KG1 (cell line): Measurements from ENCODE around the gene UBP1.
"Not testable (repeated sequence)": the region's sequence is repeated elsewhere in the genome, so short reads cannot be mapped to it uniquely, and the experiment has no call there.

Experiments used
- DNase-seq: peaks from one replicate; lab custom pipeline; 2025; lab: John Stamatoyannopoulos, UW

The UBP1 gene

DNA sequence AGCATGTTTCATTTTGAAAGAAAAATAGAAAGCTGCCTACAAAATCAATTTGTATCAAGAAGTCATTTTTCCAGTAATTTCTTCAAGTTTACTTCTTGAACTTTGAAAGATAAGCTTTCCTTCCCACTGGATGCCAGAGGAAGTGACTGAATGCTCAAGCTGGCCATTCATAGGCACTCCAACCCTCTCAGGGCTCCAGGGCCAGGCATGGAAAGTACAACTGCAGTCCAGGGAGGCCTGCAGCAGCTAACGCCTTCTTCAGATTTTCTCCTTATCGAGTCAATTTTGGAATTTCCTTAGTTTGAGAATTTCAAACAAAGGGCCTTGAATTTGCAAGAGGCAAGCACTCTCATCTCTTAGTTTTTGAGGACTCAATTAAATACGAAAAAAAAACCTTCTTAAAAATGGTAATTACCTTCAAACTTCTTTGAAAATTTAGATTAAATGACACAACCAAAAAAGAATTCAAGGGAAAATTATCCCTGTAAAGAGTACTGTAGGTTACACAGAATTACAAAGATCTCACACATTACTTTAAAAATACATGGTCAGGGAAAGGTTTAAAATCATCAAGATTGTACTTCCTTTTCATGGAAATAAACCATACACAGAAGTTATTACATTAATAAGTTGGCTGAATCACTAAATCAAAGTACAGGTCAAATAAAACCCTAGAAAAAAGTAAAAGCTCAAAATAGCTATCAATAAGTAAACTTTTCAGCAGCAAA lies 2.5 kb downstream of the UBP1 start:
- no peak for DNase-seq

DNA sequence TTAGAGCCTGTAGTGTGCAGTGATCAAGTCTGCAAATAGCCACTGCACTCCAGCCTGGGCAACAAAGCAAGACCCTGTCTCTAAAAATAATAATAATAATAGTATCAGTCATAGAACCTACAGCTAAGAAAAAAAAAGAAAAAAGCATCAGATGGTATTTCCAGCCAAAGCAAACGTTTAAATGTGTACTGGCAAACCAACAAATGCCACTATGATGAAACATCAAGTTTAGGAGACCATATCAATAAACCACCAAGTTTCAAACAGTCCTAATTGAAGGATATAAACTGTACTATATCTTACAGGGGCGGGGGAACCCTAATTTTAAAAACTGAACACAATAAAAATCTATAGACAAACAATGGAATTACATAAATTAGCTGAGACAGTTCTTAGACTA lies 6.4 kb downstream of the UBP1 start:
- DNase-seq, result no peak

DNA sequence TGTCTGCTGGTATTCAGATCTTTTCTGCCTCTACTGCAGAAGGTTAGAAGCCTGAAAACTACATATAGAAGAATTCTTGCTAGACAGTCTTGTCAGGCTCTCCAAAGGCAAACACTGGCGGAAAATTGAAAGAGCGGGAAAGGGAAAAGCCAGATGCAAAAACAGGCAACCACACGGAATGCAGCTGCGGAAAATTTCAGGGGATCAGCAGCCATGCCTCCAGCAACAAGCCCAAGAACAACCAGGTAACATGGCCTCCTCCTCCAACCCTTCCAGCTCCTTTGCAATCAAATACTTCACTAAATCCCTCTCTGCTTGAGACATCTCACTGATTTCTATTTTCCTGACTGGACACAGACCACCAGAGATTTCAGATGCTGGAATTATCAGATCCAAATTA lies 9.6 kb downstream of the UBP1 start:
- no peak for DNase-seq

DNA sequence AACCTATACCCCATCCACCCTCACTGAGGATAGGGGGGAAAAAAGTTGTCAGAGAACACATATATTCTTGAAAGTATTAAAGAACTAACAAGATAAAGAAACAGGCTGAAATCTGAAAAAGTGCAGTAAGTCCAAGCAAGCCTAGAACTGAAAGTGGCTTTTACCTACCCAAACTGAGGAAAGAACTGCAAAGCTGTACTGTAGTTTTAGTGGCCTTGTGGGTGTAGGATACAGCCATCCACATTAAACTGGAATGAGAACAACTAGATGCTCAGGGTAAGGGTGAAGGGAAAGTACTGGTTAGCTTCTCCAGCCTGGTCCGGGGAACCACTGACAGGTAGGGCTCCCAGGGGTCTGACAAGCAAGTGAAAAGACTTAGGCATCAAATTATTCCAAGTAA lies 10.1 kb downstream of the UBP1 start:
- no peak for DNase-seq

DNA sequence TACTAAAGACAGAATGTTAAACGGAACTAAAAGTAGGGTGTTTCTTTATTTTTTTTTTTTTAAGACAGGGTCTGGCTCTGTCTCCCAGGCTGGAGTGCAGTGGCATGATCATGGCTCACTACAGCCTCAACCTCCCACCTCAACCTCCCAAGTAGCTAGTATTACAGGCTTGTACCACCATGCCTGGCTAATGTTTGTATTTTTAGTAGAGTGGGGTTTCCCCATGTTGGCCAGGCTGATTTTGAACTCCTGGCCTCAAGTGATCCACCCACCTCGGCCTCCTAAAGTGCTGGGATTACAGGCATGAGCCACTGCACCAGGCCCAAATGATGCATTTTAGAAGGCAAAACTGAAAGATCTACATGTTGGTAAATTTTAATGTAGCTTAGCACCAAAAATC lies 10.9 kb downstream of the UBP1 start:
- not testable (repeated sequence) for DNase-seq

DNA sequence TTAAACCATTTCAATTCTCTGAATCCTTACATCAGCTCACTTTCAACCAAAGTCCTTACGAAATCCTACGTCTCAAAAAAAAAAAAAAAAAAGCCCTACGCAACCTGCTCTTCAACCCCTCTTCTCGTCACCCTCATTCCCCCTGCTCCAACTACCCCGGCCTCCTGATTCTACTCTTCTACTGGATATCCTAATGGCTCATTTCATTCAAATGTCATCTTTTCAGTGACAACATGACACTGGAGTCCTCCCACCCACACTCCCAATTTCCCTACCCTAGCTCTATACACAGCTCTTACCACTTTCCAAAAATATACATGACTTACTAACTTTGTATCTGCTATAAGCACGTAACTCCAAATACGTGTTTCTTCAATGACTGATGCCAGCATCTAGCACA lies 11.5 kb downstream of the UBP1 start:
- no peak for DNase-seq

DNA sequence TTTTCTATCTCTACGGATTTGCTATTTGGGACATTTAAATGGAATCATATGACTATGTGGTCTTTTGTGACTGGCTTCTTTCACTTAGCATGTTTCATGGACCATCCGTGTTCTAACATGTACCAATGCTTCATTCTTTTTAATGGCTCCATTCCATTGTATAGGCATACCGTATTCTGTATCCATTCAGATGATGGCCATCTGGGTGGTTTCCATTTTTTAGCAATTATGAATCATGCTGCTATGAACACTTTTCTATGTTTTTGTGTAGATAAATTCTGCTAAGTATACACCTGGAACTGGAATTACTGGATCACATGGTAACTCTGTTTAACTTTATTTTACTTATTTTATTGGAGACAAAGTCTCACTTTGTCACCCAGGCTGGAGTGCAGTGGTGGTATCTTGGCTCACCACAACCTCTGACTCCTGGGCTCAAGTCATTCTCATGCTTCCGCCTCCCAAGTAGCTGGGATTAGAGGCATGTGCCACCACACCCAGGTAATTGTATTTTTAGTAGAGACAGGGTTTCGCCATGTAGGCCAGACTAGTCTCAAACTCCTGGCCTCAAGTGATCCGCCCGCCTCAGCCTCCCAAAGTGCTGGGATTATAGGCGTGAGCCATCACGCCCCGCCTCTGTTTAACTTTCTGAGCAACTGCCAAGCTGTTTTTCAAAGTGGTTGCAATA lies 13.4 kb downstream of the UBP1 start:
- DNase-seq, result no peak

DNA sequence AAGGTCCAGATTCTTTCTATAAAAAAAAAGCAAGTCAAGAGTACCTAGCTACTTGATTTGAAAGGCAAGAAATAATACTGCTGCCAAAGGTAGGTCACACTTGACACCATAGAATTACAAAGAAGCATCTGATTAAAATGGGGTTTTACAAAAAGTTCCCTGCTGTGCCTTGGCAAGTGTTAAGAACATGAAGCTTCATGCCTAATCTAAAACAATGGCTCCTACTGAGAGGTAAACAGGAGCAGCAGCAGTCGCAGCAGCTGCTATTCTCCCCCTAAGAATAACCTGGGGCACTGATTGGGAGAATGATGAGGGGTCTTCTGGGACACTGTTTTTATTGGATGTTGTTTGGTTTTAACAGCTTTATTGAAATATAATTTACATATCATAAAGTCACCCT lies 14.1 kb downstream of the UBP1 start:
- no peak for DNase-seq

DNA sequence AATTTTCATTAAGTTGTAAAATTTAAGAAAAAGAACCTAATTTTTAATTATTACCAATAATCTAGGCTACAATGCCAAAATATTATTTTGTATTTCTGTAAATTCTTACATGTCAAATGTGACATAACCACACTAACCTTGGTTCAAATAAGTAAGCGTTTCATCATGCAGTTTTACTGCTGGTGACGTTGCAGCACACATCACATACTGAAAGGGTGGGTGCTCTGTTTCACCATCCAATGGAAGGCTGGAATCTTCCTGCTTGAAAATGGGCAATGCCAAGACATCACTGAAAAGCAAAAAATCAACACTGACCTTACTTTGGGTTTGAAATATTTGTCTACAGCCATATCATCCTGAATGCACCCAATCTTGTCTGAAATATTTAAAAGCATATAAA lies 14.8 kb downstream of the UBP1 start:
- no peak for DNase-seq

DNA sequence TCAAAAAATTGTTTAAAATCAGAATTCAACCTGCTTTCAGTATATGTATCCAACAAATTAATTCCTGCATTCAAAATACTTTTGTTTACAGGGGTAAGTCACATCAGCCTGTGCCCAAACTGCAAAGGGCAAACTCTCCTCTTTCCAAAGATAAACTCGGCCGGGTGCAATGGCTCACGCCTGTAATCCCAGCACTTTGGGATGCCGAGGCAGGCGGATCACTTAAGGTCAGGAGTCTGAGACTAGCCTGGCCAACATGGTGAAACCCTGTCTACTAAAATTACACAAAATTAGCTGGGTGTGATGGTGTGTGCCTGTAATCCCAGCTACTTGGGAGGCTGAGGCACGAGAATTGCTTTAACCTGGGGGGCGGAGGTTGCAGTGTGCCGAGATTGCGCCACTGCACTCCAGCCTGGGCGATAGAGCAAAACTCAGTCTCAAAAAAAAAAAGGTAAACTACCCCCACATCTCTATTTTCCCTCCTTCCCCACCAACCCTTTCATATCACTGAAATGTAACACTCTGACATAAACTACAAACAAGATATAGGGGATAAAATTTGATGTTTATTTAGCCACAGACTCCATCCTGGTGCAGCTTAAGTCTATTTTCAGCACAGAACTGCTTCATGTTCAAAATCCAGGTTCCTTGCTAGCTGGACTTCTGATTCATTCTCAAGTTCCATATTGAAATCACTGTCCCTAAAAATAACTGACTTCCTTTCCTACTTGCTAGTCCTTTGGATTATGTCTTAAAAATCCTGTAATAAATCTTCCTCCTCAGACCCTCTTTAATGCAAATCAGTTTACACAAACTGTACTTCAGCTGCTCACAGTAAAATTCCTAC lies 15.4 kb downstream of the UBP1 start:
- DNase-seq, result no peak

DNA sequence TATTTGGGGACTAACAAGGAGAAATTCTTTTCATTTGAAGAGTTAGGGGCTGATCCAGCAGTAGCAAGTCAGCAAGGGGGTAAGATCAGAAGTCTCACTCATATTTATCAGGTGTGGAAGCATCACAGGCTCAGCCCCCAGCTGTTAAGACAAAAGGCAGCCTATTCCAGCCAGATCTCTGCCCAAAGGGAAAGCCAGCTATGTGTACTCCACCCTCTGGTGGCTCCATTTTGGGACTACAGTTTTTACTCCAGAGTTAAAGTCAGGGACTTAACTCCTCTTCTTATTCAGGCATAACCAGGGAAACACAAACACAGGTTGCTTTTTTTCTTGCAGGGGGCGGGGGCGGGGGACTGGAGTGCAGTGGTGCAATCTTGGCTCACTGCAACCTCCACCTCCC lies 19.2 kb downstream of the UBP1 start:
- DNase-seq, result no peak

DNA sequence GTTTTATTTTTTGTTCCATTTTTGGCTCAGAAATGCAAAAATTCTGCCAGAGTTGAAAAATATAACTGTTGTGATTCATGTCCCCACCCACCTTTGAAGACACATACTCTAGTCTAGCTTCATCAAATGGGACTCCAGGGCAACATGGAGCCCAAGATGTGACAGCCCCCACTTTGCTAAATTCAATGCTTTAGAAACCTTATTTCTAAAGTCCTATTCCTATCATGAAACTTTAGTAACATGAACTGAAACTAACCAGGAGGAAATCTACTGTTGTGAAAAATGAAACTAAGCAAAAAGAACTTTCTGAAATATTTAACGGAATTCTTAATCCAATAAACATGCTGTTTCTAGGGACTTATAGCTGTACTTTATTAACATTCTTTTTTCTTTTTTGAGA lies 20.3 kb downstream of the UBP1 start:
- no peak for DNase-seq

DNA sequence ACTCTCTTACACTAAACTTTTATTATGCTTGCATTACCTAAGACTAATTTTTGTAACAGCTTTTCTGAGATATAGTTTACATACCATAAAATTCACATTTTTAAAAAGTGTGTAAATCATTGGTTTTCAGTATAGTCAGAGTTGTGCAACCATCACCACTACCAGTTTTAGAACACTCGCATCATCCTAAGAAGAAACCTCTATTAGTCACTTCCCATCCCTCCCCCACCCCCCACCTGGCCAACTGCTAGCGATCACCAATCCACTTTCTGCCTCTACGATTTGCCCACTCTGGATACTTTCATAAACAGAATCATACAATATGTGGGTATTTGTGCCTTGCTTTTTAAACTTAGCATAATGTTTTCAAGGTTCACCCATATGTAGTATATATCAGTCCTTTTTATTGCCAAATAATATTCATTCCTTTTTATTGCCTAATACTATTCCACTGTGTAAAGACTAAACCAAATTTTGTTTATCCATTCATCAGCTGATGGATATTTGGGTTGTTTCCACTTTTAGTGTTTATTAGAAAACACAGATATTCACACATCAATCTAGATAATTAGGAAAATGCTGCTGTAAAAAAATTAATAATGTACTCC lies 23.0 kb downstream of the UBP1 start:
- DNase-seq, result no peak

DNA sequence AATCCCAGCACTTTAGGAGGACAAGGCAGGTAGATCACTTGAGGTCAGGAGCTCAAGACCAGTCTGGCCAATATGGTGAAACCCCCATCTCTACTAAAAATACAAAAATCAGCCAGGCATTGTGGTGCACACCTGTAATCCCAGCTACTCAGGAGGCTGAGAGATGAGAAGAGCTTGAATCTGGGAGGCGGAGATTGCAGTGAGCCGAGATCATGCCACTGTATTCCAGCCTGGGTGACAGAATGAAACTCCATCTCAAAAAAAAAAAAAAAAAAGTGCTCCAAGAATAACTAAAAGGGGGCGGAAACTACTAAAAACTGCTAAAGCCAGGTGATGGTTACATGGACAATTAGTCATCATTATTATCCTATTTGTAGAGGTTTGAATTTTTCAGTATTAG lies 29.4 kb downstream of the UBP1 start:
- not testable (repeated sequence) for DNase-seq

DNA sequence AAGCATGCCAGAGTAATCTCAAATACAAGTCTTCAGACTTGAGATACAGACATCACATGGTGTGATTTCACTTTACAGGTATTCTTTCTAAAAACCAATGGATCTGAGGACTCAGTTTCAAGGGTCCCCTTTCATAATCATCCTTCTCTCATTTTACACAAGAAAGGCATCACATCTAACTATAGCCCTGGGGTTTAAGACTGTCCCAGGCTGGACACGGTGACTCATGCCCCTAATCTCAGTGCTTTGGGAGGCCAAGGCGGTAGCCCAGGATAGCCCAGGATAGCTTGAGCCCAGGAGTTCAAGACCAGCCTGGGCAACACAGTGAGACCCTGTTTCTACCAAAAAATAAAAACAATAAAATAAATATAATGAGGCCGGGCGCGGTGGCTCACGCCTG lies 36.4 kb downstream of the UBP1 start:
- no peak for DNase-seq

DNA sequence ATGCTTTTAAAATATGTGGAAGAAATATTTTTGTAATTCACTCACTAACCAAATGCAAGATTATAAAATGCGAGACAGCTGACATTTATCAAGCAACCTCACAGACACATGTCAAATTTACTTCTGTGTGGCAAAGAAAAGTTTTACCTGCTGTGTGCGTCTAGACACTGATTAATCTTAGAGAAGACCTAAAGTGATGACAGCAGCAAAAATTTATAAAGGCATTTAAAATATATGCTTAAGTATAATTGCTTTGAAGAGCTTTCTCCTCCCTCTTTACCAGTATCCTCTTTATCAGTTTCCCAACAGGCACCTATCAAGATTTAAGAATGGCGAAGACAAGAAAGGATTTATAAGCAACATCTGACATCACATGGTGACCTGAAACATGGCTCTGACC lies 37.3 kb downstream of the UBP1 start:
- DNase-seq, result no peak

DNA sequence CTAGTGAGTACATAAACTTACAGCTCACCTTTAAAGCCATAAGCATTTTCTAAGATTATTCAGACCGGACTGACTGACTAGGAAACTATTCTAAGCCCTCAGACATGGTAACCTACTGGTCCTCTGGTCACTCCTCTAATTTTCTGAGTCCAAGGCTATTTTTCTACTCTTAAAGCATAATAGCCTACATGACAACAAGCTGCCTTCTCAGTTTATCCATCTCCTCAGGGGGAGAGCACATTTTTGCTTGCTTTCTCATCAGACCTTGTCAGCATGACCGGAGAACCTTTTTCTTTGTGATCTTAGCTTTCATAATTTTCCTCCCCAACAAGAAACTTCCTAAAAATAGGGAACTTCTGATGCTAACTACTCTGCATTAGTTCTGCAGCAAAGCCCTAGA lies 38.4 kb downstream of the UBP1 start:
- DNase-seq, result no peak

DNA sequence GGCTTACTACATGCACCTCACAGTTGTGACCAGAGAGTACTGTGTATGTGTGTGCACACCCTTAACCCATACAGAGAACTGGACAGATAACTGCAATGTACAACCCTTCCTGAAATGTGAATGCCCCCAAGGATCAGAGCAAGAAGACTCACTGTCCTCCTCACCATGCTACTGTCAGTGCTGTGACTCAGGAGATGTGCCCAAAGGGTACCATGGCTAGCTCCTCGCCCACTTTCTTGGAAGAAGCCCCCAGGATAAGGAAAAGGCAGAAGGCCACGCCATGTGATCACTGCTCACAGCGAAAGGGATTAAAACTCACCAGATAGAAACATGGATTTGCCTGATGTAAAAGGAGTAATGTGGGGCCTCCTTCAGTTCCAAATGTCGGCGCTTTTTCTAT lies 41.8 kb downstream of the UBP1 start:
- DNase-seq, result no peak

DNA sequence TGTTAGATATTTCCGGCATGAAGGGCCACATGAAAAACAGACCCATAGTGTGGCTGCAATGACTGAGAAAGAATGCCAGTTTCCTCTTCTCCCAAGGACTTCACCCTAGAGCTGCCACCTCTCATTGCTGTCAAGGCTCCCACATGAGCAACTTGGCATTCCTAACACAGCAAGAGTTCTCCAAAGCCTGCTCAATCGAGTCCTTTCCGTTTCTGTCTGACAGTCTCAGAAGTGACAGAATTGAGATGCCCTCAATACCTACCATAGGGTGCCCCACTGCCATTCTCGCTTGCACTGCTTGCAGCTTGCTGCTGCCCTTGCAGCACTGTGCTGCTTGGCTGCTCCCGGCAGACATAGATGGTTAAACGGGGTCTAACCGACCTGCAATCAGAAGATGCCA lies 44.3 kb downstream of the UBP1 start:
- no peak for DNase-seq

DNA sequence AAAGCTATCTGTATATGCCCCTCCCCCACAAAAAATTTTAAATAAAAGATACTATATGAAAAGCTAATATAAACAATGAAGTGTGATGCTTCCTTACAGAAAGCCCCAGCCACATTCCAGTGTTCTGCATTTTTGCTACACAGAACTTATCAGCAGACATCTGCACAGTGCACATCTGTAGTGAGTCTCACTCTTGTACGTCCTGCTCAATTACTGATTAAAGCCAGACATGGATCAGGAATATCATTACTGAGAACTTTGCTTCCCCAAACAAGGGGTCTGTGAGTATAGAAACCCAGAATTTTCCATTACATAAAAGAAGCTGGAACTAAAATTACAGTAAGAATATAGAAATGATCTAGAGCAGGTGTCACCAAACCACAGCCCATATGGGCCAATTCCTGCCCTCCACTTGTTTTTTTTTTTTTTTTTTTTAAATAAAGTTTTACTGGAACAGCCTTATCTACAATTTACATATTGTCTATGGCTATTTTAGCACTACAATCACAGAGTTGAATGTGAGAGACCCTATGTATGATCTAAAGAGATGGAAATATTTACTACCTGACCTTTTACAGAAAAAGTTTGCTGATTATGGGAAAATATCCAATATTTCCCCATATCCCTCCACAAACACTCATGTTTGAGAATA lies 45.7 kb downstream of the UBP1 start:
- DNase-seq, result no peak

DNA sequence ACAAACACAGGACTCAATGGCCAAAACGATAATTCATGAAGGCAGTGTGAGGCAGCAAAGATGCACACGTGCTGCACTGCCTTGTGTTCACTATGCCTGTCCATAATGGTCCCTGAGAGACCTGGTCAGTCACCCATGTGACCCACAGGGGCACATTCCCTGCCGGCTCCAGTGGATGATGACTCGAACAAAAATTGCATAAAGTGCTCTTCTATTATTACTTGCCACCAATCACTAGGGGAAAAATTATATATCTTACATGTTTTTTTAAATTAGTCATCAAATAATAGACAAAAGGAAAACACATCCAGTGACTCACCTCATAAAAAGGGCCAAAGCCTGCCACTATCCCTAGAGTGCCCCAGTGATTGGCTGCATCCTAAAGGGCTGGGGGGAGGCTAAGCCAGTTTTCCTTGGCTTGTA lies 47.5 kb downstream of the UBP1 start:
- DNase-seq, result no peak

DNA sequence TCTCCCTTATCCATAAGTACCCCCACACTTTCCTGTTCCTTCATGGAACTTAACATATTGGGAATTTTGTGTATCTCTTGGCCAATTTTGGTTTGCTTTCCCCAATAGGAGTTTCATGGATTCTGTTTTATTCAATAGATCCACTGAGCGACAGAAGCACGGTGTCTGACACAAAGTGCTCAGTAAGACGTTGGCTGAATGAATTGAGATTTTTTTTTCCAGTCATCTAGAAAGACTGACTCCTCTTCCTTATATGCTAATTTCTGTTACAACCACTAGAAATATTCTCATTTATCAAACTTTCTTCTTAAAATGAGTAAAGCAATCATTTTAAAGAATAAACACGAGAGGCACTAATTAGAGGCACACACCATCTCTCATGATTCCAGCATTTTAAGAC lies 48.1 kb downstream of the UBP1 start:
- DNase-seq, result no peak
